NCI-H748 treated with DMSO at 0.1 percent for 48 hours (cell line): ENCODE measurements around the gene FOXK1.
"Not testable (repeated sequence)": the region's sequence is repeated elsewhere in the genome, so short reads cannot be mapped to it uniquely, and the experiment has no call there.

Source experiments
- DNase-seq: peaks from one replicate; lab custom pipeline; 2025; lab: John Stamatoyannopoulos, UW

FOXK1 gene

DNA sequence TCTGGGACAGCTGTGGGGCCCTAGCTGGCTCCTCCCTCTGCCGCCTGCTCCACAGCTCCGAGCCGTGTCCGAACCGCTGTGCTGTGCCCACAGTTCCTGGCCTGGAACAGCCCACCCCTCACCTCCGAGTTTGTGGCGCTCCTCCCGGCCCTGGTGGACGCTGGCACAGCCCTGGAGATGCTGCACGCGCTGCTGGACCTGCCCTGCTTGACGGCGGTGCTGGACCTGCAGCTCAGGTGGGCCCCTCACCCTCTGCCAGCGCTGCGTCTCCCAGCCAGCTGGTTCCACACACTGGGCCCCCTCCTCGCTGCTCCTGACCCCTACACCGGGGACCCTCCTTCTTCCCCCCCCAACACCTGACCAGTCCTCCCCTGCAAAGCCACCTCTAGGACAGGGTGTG, 105.4 kb downstream of the FOXK1 start:
- DNase-seq, result no peak

DNA sequence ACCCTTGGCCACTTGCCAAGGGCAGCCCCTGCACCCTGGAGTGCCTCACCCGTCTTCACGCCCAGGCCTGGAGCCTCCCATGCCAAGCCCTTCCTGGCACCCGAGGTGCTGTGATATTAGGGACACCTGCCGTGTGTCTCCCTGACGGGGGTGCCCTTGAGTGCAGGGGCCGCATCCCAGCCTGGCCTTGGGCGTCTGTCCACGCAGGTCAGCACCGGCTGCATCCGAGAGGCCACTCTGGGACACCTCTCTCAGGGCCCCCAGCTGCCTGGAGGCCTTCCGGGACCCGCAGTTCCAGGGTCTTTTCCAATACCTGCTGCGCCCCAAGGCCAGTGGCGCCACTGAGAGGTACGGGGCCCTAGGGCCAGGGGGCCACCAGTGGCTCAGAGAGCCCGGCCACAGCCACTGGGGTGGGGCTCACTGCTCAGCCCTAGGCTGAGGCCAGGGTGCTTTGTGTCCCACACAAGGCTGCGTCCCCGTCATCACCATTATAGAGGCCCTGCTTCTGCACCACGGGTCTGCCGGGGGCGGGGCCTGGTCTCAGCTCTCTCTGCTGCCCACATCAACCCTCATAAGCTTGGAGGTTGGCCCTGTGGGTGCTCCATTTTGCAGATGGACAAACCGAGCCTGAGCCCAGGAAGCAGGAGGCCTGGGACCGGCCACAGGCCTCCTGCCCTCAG, 106.0 kb downstream of the FOXK1 start:
- DNase-seq, result no peak

DNA sequence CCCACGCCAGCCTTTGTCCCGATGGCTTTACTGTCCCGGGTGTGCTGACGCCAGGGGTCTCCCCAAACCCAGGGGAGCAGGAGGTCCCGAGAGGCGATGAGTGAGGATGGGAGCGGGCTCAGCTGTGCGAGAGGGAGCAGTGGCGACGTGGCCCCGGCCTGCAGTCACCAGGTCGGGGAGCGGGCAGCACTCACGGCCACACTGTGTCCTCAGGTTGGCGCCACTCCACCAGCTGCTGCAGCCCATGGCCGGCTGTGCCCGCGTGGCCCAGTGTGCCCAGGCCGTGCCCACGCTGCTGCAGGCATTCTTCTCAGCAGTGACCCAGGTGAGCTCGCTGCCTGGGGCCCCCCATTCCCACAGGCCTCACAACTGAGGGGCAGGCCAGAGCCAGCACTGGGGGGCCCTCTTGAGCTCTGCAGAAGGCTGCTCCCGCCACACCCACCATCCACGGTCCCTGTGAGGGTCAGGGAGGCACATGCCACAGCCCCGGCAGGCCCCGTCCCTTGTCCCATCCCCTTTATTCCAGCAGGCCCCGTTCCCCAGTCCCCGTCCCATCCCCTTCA, 106.6 kb downstream of the FOXK1 start:
- DNase-seq, result no peak

DNA sequence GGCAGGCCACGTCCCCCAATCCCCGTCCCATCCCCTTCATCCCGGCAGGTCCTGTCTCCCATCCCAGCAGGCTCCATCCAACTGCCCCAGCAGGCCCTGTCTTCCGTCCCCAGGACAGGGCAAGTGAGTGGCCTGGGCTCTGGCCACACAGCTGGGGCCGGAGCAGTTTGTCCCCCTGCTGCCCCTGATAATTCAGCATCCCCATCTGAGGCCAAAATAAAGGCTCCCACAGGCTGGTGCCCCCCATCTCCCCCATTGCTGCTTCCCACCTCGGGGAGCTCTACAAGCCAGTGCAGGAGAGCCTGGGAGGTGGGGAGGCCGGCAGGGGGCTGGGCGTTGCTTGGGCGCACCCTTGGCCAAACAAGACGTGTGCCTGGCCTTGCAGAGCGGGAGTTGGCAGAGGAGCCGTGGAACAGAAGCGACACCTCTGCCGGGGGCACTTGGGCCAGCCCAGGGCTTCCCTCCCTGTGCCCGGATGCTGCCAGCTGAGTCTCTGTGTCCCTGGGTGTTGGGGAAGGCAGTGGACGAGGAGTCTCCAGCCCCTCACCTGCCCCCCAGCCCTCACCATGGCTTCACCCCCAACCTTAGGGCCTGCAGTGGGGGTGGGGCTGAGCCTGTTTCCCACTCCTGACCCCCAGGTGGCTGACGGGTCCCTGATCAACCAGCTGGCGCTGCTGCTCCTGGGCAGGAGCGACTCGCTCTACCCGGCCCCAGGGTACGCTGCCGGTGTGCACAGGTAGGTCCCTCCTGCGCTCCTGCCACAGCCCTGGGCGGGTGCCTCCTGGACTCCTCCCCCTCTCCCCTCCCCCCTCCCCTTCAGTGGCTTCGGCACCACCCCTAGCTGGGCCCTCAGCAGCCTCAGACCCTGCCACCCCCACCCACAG, 107.3 kb downstream of the FOXK1 start:
- DNase-seq, result no peak

DNA sequence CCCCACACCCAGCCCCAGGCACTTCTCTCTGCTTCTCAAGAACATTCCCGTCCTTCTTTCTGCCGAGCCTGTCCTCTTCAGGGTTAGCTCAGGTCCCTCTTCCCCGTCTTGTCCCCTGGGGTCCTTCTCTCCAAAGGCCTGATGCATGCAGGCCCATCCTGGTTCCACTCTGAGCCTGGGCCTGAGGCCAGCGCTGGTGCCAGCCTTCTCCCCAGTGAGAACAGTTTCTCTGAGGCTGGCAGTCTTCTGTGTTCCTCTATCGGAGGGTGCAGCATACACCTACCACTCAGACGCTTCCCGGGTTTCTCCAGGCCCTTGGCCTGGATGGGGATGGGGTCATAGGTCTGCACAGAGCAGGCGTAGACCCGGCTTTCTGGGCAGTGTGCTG, 108.0 kb downstream of the FOXK1 start:
- DNase-seq, result no peak

DNA sequence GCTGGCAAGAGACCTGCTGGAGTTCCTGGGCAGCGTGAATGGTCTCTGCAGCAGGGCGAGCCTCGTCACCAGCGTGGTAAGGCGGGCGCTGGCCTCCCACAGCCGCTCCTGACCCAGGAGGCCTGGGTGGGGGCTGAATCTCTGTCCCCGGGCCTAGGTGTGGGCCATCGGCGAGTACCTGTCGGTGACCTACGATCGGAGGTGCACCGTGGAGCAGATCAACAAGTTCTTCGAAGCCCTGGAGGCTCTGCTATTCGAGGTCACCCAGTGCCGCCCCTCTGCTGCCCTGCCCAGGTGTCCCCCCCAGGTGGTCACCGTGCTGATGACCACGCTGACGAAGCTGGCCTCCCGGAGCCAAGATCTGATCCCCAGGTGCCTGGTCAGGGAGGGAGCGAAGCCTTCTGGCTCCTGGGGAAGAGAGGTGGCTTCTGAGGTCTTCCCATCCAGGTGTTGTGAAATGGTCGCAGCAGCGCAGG, 108.5 kb downstream of the FOXK1 start:
- DNase-seq, result no peak

DNA sequence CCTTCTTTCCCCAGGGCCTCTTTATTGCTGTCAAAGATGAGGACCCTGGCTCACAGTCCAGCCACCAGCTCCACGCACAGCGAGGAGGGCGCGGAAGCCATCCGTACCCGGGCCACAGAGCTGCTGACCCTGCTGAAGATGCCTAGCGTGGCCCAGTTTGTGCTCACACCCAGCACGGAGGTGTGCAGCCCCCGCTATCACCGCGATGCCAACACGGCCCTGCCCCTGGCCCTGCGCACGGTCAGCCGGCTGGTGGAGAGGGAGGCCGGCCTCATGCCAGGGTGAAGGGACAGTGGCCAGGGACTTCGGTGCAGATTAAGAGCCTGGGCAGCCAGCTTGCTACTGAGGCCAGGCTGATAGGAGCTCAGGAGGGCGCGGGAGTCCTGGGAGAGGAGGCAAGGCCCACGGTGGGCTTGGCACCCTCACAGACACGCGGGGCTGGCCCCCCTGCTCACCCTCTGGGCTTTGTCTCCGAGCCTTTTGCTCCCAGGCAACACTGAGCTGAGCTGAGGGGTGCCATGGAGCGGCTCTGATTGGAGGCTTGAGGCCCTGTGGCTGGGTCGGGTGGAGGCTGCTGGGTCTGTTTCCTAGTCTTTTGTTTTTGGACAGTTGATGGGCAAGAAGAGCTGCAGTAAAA, 109.1 kb downstream of the FOXK1 start:
- DNase-seq, result no peak

DNA sequence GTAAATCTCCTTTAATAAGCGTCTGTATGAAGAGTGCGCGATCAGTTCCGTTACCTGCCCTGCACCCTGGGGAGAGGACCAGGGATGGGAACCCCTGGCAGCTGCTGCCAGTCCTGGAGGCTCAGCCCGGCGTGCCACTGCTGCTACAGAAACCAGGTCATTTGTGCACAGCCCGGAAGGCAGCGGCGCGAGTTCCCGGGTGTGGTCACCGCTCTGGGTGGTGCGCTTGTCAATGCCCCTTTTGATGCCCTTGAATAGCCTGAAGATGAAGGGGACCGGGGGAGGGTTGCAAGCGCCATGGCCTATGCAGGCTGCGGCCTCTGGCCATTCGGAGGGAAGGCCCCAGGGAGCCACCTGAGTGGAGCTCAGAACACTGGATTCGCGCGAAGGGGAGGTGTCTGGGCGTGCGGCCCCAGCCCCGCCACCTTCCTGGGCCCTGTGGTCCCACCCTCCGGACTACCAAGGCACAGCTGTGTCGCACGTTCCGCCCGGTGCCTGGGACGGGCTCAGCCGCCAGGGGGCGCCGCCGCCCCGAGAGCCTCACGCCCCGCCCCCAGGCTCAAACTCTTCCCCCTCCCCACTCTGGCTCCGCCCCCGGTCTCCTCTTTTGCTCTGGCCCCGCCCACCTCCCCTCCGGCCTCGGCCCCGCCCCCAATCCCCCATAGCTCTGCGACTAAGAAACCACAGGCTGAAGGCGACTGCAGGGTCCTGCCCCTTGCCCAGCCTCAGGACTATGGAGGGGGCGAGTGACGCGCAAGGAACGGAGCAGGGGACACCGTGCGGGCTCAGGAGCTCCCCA, 109.8 kb downstream of the FOXK1 start:
- DNase-seq, result no peak

DNA sequence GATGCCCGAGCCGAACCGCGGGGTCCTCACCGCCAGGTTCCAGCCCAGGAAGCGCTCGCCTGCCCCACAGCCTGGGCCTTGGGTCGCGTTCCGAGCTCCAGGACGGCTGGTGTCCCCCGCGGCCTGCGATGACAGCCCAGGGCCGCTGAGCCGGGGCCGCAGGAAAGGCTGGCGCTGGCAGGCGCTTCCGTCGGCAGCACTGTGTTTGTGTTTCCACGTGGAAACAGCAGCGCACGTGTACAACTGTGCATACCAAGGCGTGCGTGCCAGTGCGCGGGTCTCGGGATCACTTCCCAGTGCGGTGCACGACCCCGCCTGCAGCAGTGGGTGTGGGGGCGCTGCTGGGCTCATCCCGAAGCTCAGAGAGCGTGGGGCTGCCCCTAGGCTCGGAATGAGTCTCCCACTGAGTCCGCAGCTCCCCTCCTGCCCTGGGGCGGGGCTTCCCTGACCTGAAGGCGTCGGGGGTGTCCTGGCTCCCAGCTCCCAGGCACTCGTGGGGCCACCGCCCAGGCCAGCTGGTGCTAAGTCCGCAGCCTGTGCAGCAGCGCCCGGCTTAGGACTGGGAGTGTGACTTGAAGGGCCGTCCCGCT, 110.5 kb downstream of the FOXK1 start:
- no peak for DNase-seq

DNA sequence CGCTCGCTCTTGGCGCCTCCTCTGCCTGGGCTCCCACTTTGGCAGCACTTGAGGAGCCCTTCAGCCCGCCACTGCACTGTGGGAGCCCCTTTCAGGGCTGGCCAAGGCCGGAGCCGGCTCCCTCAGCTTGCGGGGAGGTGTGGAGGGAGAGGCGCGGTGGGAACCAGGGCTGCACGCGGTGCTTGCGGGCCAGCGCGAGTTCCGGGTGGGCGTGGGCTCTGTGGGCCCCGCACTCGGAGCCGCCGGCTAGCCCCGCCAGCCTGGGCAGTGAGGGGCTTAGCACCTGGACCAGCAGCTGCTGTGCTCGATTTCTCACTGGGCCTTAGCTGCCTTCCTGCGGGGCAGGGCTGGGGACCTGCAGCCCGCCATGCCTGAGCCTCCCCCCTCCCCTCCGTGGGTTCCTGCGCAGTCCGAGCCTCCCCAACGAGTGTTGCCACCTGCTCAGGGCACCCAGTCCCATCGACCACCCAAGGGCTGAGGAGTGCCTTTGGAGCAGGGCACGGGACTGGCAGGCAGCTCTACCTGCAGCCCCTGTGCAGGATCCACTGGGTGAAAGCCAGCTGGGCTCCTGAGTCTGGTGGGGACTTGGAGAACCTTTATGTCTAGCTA, 111.4 kb downstream of the FOXK1 start:
- not testable (repeated sequence) for DNase-seq

DNA sequence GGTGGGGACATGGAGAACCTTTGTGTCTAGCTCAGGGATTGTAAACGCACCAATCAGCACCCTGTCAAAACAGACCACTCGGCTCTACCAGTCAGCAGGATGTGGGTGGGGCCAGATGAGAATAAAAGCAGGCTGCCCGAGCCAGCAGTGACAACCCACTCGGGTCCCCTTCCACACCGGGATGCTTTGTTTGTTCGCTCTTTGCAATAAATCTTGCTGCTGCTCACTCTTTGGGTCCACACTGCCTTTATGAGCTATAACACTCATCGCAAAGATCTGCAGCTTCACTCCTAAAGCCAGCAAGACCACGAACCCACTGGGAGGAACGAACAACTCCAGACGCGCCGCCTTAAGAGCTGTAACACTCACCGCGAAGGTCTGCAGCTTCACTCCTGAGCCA, 112.1 kb downstream of the FOXK1 start:
- DNase-seq, result not testable (repeated sequence)

DNA sequence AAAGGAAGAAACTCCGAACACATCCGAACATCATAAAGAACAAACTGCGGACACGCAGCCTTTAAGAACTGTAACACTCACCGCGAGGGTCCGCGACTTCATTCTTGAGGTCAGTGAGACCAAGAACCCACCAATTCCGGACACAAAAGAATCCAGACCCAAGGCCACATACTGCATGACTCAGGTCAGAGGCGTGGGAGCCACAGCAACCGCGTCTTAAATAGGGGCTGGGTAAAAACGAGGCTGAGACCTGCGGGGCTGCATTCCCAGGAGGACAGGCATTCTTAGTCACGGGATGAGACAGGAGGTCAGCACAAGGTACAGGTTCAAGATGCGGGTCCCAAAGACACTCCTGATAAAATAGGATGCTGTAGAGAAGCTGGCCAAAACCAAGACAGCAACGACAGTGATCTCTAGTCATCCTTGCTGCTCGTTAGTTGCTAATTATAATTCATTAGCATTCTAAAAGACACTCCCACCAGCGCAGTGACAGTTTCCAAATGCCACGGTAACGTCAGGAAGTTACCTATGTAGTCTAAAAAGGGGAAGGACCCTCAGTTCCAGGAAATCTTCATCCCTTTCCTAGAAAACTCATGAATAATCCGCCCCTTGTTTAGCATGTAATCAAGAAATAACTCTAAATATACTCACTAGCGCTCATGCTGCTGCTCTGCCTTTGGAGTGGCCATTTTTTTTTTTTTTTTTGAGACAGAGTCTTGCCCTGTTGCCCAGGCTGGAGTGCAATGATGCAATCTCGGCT, 112.7 kb downstream of the FOXK1 start:
- no peak for DNase-seq

DNA sequence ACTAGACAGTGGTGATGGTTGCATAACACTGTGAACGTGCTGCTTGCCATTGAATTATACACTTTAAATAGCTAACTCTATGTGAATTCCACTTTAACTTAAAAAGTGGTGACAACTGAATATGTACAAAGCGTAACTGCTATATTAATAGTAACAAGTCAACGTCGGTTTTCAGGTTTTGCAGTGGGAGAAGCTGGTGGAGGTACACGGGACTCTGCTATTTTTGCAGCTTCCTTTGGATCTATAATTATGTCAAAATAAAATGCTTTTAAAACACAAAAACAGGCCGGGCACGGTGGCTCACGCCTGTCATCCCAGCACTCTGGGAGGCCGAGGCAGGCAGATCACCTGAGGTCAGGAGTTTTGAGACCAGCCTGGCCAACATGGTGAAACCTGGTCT, 114.4 kb downstream of the FOXK1 start:
- no peak for DNase-seq

DNA sequence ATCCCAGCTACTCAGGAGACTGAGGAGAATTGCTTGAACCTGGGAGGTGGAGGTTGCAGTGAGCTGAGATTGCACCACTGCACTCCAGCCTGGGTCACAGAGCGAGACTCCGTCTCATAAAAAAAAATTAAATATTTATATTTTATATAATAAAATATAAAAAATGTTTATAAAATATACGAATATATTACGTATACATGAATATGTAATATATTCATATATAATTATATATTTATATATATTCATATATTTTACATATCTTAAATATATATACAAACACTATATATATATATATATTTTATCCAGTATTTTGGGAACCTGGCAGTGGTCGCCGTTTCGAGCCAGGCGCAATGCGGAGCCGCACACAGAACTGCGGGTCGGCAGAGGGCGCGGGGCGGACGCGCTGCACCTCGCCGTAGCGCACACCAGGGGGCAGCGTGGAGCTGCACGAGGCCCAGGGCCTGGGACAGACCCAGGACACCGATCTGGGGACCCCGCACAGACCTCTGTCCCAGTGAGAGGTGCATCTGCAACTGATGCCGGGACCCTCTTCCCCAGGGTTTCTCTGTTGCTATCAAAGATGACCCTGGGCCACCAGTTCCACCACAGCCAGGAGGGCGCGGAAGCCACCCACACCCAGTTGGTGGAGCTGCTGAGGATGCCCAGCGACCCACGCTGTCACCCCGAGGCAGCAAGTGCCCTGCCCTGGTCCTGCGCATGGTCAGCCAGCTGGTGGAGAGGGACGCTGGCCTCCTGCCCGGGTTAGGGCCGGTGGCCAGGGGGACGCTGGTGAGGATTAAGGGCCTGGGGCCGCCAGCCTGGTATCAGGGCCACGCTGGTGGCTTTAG, 116.0 kb downstream of the FOXK1 start:
- no peak for DNase-seq

DNA sequence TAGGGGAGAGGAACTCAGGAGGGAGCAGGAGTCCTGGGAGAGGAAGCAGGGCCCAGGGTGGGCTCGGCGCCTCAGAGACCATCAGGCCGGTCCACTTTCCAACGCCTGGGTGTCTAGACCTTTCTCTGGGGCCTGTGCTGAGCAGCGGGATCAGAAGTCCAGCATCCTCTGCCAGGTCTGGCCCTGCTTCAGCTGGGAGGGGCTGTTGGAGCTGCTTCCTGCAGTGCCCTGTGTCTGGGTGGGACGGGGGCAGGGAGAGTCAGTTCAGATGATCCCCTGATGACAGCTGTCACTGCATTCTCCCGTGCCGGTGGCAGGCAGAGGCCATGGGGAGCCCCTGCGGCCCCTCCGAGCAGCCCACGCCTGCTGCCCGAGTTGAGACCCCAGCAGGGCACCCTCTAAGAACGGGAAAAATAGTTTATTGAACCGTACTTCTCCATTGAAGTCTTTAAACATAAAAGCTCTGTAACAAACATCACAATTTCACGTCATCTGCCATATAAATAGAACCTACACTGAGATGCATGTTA, 116.7 kb downstream of the FOXK1 start:
- no peak for DNase-seq

DNA sequence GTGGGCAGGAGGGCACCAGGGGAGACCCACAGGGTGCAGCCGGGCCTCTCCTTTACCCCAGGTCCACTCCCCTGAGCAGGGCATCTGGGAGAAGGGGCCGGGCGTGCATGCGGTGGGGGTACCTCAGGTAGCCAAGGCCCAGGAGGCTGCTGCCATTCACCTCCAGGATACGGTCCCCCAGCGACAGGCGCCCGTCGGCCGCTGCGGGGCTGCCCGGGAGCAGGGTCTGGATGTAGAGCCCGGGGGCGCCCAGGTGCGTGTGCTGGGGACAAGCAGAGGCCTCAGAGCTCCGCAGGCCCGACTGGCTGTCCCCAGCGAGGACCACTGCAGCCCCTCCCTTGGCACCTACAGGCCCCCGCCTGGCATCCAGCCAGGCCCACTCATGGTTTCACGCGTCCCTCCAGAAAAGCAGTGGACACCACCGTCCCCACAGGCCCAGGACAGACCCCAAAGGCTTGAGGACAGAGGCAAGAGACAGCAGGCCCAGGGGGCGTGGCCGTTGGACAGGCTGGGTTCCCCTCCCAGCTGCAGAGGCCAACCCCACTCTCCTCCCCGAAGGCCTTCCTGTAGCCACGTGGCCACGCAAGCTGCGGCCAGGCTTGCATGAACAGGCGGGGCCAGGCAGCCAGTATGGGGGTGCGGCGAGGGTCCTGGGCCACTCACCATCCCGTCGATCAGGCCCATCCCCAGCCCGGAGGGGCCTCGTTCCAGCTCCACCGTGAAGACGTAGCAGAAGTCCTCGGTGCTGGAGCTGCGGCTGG, 117.6 kb downstream of the FOXK1 start:
- no peak for DNase-seq

DNA sequence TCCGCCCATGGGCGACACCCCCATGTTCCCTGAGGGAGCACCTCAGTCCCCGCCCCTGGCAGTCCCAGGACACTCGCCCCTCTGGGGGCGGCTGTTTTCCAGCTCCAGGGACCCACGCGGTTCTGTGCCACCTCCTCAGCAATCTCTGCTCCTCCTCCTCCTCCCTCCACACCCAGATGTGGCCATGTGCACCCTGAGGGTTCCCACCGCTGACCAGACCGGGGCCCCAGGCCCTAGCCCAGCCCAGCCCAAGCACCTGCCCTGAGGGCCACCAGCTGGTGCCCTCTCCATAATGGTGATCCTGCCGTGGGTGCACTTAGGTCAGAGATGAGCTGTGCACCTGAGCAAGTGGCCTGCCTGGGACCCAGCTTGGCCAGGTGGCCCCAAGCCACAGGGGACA, 118.4 kb downstream of the FOXK1 start:
- no peak for DNase-seq
